Trophoblast cell (in vitro differentiated cells and primary cell): ENCODE measurements around the gene FNDC3B.

Experiments used
- DNase-seq, 2 donors: peaks; one replicate each; pipeline ENCODE4 v3.0.0-alpha.2; 2016
- H2AFZ ChIP-seq: 2 replicates; pipeline ENCODE4 v1.6.1; 2013; ENCODE audit warnings: low read length, moderate library complexity, mild to moderate bottlenecking; ENCODE audit not compliant: insufficient read depth, poor library complexity
- H2AK5ac ChIP-seq: 2 replicates; pipeline ENCODE4 v1.6.1; 2013; ENCODE audit warnings: mild to moderate bottlenecking, low read length
- H2BK120ac ChIP-seq: 2 replicates; pipeline ENCODE4 v1.6.1; 2013; ENCODE audit warnings: low read length, mild to moderate bottlenecking, moderate library complexity; ENCODE audit not compliant: insufficient read depth, poor library complexity
- H2BK12ac ChIP-seq: 2 replicates; pipeline ENCODE4 v1.6.1; 2013; ENCODE audit warnings: mild to moderate bottlenecking, low read length, moderate library complexity
- H2BK5ac ChIP-seq: 2 replicates; pipeline ENCODE4 v1.6.1; 2013; ENCODE audit warnings: low read length, low read depth, moderate library complexity, mild to moderate bottlenecking; ENCODE audit not compliant: poor library complexity
- H3K14ac ChIP-seq: 2 replicates; pipeline ENCODE4 v1.6.1; 2013; ENCODE audit warnings: mild to moderate bottlenecking, low read length
- H3K18ac ChIP-seq: 2 replicates; pipeline ENCODE4 v1.6.1; 2013; ENCODE audit warnings: mild to moderate bottlenecking, low read length
- H3K23ac ChIP-seq: 2 replicates; pipeline ENCODE4 v1.6.1; 2013; ENCODE audit warnings: low read length
- H3K27ac ChIP-seq: 2 replicates; pipeline ENCODE4 v1.5.1; 2013; ENCODE audit warnings: low read depth, mild to moderate bottlenecking, inconsistent platforms, low read length, moderate library complexity
- H3K27me3 ChIP-seq: 2 replicates; pipeline ENCODE4 v1.6.1; 2013; ENCODE audit warnings: inconsistent platforms, mild to moderate bottlenecking, low read length, moderate library complexity; ENCODE audit not compliant: insufficient read depth
- H3K36me3 ChIP-seq, 2 experiments: 1 replicate in 1 of 2; 2 replicates in 1 of 2; pipeline ENCODE4 v1.6.1; 2013; ENCODE audit warnings: low read length in 2 of 2, mild to moderate bottlenecking in 2 of 2, moderate library complexity in 1 of 2; ENCODE audit not compliant: insufficient read depth in 2 of 2, control insufficient read depth in 1 of 2
- H3K4ac ChIP-seq: 2 replicates; pipeline ENCODE4 v1.6.1; 2013; ENCODE audit warnings: low read depth, mild to moderate bottlenecking, low read length, moderate library complexity
- H3K4me1 ChIP-seq, 2 experiments: 1 replicate in 1 of 2; 2 replicates in 1 of 2; pipeline ENCODE4 v1.6.1; 2013; ENCODE audit warnings: low read length in 2 of 2, mild to moderate bottlenecking in 2 of 2, moderate library complexity in 1 of 2; ENCODE audit not compliant: insufficient read depth in 2 of 2, control insufficient read depth in 1 of 2
- H3K4me2 ChIP-seq: 2 replicates; pipeline ENCODE4 v1.6.1; 2013; ENCODE audit warnings: inconsistent platforms, mild to moderate bottlenecking, low read length, moderate library complexity
- H3K4me3 ChIP-seq: 2 replicates; pipeline ENCODE4 v1.5.1; 2013; ENCODE audit warnings: mild to moderate bottlenecking, low read depth, low read length, inconsistent platforms
- H3K79me1 ChIP-seq: one replicate; pipeline ENCODE4 v1.6.1; 2013; ENCODE audit warnings: low read length
- H3K79me2 ChIP-seq: 2 replicates; pipeline ENCODE4 v1.6.1; 2013; ENCODE audit warnings: low read length, mild to moderate bottlenecking; ENCODE audit not compliant: control insufficient read depth, insufficient read depth, poor library complexity
- H3K9ac ChIP-seq: 2 replicates; pipeline ENCODE4 v1.6.1; 2013; ENCODE audit warnings: mild to moderate bottlenecking, low read length
- H3K9me3 ChIP-seq: 2 replicates; pipeline ENCODE4 v1.6.1; 2013; ENCODE audit warnings: low read depth, mild to moderate bottlenecking, control low read depth, inconsistent platforms, low read length; ENCODE audit not compliant: insufficient read depth
- H4K12ac ChIP-seq: 2 replicates; pipeline ENCODE4 v1.6.1; 2013; ENCODE audit warnings: low read depth, mild to moderate bottlenecking, low read length, moderate library complexity
- H4K8ac ChIP-seq: 2 replicates; pipeline ENCODE4 v1.6.1; 2013; ENCODE audit warnings: low read depth, mild to moderate bottlenecking, low read length, moderate library complexity
- H4K91ac ChIP-seq: one replicate; pipeline ENCODE4 v1.6.1; 2013; ENCODE audit warnings: low read depth, mild to moderate bottlenecking, low read length, moderate library complexity
- WGBS: extraction: QIAGEN DNeasy Blood & Tissue Kit; methylation state at CpG from one replicate; pipeline ENCODE4 v1.1.7; 2013; ENCODE audit warnings: missing lambda C conversion rate; ENCODE audit not compliant: insufficient read length, insufficient coverage; ENCODE audit errors: extremely low coverage; 5-methylcytosine and 5-hydroxymethylcytosine counted together

Gene FNDC3B

DNA sequence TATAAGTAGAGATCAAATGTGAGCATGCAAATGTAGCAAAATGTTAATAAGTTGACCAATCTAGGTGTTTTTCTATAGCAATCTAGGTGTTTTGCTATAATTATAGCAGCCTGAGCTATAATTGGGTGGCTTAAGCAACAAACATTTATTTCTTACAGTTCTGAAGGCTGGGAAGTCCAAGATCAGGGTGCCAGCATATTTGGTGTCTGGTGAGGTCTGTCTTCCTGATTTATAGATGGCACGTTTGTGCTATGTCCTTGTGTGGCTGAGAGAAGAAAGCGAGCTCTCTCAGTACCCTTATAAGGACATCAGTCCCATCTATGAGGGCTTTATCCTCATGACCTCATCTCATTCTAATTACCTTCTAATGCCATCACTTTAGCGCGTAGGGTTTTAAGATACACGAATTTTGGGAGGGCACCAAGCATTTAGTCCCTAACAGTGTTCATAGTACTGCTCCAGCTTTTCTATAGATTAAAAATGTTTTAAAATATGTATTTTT is 237.8 kb downstream of the FNDC3B start:
- H3K23ac ChIP-seq = no peak overlapping the region
- H4K12ac ChIP-seq = no peak overlapping the region
- DNase-seq = peak; percentile 91 to 97
- no peak overlapping the region for H4K91ac ChIP-seq
- peak overlapping the region; percentile 26 for H2BK12ac ChIP-seq
- H3K4me1 ChIP-seq = peaks cover 8 to 11% of the 10 kb centered on the region in 2 experiments
- H2AFZ ChIP-seq = no peak overlapping the region
- no peak overlapping the region for H3K9ac ChIP-seq
- no peaks in the 10 kb centered on the region for H3K27me3 ChIP-seq
- H2BK120ac ChIP-seq = no peak overlapping the region
- H3K27ac ChIP-seq = no peak overlapping the region
- no CpG with 5 or more reads among the region's 5 CpGs for WGBS
- no peak overlapping the region for H3K14ac ChIP-seq
- no peak overlapping the region for H2AK5ac ChIP-seq
- no peak overlapping the region for H4K8ac ChIP-seq
- H3K4me3 ChIP-seq = no peak overlapping the region
- H3K4me2 ChIP-seq = no peak overlapping the region
- H3K18ac ChIP-seq = no peak overlapping the region
- H3K9me3 ChIP-seq = no peaks in the 10 kb centered on the region
- H3K36me3 ChIP-seq = peaks cover 0 to 2% of the 10 kb centered on the region in 2 experiments
- no peak overlapping the region for H3K4ac ChIP-seq
- peaks cover 7% of the 10 kb centered on the region for H3K79me1 ChIP-seq
- H3K79me2 ChIP-seq = peaks cover 3% of the 10 kb centered on the region
- H2BK5ac ChIP-seq = no peak overlapping the region

DNA sequence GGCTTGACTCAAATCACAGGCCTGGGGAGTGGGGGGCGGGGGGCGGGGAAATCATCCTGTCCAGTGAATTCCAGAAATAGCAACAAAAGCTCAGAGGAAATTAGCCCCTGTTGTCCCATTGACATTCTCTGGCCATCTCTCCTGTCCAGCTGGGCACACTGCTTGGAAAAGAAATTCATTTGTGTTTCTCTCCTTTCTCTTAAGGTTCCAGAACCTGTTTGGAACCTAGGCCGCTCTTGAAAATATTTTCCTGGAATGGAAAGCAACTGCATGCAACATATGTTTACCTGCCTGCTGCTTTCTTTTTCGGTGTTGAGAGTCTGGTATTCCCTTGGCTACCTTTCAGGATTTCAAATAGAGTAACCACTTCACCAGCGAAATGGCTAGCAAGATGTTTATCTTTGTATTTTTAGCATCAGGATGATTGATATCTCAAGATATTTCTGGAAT is 239.8 kb downstream of the FNDC3B start:
- H3K4me3 ChIP-seq = no peak overlapping the region
- H2BK12ac ChIP-seq = no peak overlapping the region
- no peaks in the 10 kb centered on the region for H3K36me3 ChIP-seq
- no CpG with 5 or more reads among the region's 5 CpGs for WGBS
- no peak overlapping the region for H3K9ac ChIP-seq
- H2AFZ ChIP-seq = no peak overlapping the region
- H3K4me2 ChIP-seq = peak overlapping the region; percentile 44
- H4K12ac ChIP-seq = no peak overlapping the region
- no peak overlapping the region for H3K23ac ChIP-seq
- H4K91ac ChIP-seq = no peak overlapping the region
- peaks cover 7% of the 10 kb centered on the region for H3K79me1 ChIP-seq
- peak; percentile 41 to 88 for DNase-seq
- no peak overlapping the region for H2BK120ac ChIP-seq
- peaks cover 13 to 17% of the 10 kb centered on the region in 2 experiments for H3K4me1 ChIP-seq
- H3K14ac ChIP-seq = no peak overlapping the region
- no peak overlapping the region for H4K8ac ChIP-seq
- H3K27ac ChIP-seq = peak overlapping the region; percentile 51
- no peaks in the 10 kb centered on the region for H3K27me3 ChIP-seq
- peaks cover 3% of the 10 kb centered on the region for H3K79me2 ChIP-seq
- no peak overlapping the region for H2AK5ac ChIP-seq
- no peaks in the 10 kb centered on the region for H3K9me3 ChIP-seq
- no peak overlapping the region for H3K4ac ChIP-seq
- H2BK5ac ChIP-seq = no peak overlapping the region
- H3K18ac ChIP-seq = no peak overlapping the region

DNA sequence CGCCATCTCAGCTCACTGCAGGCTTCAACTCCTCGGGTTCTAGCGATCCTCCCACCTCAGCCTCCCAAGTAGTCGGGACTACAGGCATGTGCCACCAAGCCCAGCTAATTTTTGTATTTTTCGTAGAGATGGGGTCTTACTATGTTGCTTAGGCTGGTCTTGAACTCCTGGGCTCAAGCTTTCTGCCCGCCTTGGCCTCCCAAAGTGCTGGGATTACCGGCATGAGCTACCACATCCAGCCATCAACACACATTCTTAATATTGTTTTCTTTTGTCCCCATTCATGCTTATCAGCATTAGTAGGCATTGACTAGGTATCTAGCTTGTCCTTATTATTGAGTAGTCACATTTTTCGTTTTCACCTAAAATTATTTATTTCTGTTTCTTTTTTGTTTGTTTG is 240.6 kb downstream of the FNDC3B start:
- peaks cover 3% of the 10 kb centered on the region for H3K79me2 ChIP-seq
- no peak overlapping the region for H3K4me2 ChIP-seq
- H3K4ac ChIP-seq = peak overlapping the region; percentile 47
- H2BK12ac ChIP-seq = peak overlapping the region; percentile 37
- DNase-seq = no peak
- H2BK120ac ChIP-seq = peak overlapping the region; percentile 95
- peak overlapping the region; percentile 61 for H4K8ac ChIP-seq
- no peak overlapping the region for H3K23ac ChIP-seq
- no peak overlapping the region for H4K12ac ChIP-seq
- H3K9ac ChIP-seq = no peak overlapping the region
- H2BK5ac ChIP-seq = peak overlapping the region; percentile 72
- H4K91ac ChIP-seq = peak overlapping the region; percentile 76
- peaks cover 16 to 20% of the 10 kb centered on the region in 2 experiments for H3K4me1 ChIP-seq
- H3K36me3 ChIP-seq = no peaks in the 10 kb centered on the region
- no peak overlapping the region for H2AK5ac ChIP-seq
- peak overlapping the region; percentile 67 for H3K14ac ChIP-seq
- peaks cover 11% of the 10 kb centered on the region for H3K79me1 ChIP-seq
- H3K4me3 ChIP-seq = no peak overlapping the region
- H3K18ac ChIP-seq = no peak overlapping the region
- peak overlapping the region; percentile 6 for H3K27ac ChIP-seq
- H2AFZ ChIP-seq = peak overlapping the region; percentile 70
- no CpG with 5 or more reads among the region's 8 CpGs for WGBS
- no peaks in the 10 kb centered on the region for H3K27me3 ChIP-seq
- no peaks in the 10 kb centered on the region for H3K9me3 ChIP-seq

DNA sequence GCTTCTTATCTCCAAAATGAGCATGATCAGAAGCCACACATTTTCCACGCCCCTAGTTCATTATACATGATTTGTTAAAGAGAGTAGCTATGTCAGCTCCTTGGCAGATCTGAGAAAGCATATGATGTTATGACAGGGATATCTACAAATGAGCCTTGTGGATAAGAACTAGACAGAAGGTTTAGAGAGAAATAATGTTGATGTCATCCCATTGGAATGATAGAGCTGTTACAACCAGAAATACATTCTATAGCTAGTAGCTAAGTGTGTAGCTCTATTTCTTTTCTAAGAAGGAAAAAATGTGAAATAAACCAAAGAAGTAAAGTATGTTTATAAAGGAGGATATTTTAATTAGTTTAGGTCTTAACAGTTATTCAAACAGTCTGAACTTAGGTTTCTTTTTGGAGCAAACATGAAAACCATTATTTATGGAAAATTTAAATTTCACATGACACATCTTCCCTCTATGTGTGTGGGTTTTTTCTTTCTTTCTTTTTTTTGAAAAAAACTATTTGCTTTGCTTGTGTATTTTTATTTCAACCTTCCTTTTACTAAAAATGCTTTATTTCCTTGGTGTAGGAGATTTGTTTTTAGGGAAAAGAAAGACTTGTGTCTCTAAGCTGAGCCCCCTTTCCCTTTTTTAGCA is 241.2 kb downstream of the FNDC3B start:
- Histone ChIP-seq H3K79me1 (peaks cover 13% of the 10 kb centered on the region), H3K9me3 (no peaks in the 10 kb centered on the region), H2BK12ac (no peak overlapping the region), H3K23ac (no peak overlapping the region), H3K27ac (no peak overlapping the region), H3K18ac (no peak overlapping the region), H3K9ac (no peak overlapping the region), H4K8ac (no peak overlapping the region), H3K4me2 (no peak overlapping the region), H3K79me2 (peaks cover 3% of the 10 kb centered on the region), H3K36me3 (no peaks in the 10 kb centered on the region), H3K4me1 (peaks cover 19 to 23% of the 10 kb centered on the region in 2 experiments), H2AK5ac (no peak overlapping the region), H2BK5ac (no peak overlapping the region), H2BK120ac (no peak overlapping the region), H3K27me3 (no peaks in the 10 kb centered on the region), H4K91ac (no peak overlapping the region), H3K14ac (no peak overlapping the region), H3K4me3 (no peak overlapping the region), H3K4ac (no peak overlapping the region), H4K12ac (no peak overlapping the region), H2AFZ (no peak overlapping the region)
- WGBS = no CpG with 5 or more reads among the region's 1 CpG
- peak in 1 of 2 donors; percentile 78 for DNase-seq
